Measurements from ENCODE around the gene ARG2. TPM values are rescaled to one million over a fixed set of nuclear protein-coding genes. Genes with fewer than 3 reads are reported as not detected.
A peak's percentile ranks its signal among the peaks of the same experiment; 100 is the strongest.

Gene ARG2
- total and polyA plus RNA-seq, 3 donors from 2014 or later, result 3.8 to 5.3 (median 5.1) TPM

GRCh38 chr14:67683842-67684241, 64.1 kb downstream of the ARG2 start:
- Histone ChIP-seq H3K4me1 (peaks cover 5% of the 10 kb centered on the region), H3K27ac (peak overlapping the region; percentile 8 to 66), H3K36me3 (ENCODE audit: low read depth, missing control alignments) (no peaks in the 10 kb centered on the region), H3K4me3 (no peak overlapping the region), H3K9me3 (no peaks in the 10 kb centered on the region), H3K27me3 (no peaks in the 10 kb centered on the region)
- TF ChIP-seq POLR2A (IDR thresholded peaks at IDR 0.05) (no peak), CTCF (IDR thresholded peaks at IDR 0.05) (no peak)
- DNase-seq, result peak; percentile 33
- intact Hi-C loops (cut with DNase I; ENCODE audit: low total_unique reads), result no loop called here

GRCh38 chr14:67690011-67690410, 70.3 kb downstream of the ARG2 start:
- Histone ChIP-seq H3K27me3 (no peaks in the 10 kb centered on the region), H3K36me3 (ENCODE audit: low read depth, missing control alignments) (no peaks in the 10 kb centered on the region), H3K4me1 (no peaks in the 10 kb centered on the region), H3K9me3 (no peaks in the 10 kb centered on the region), H3K27ac (no peak overlapping the region), H3K4me3 (no peak overlapping the region)
- no peak for DNase-seq
- no peak for TF ChIP-seq CTCF (IDR thresholded peaks at IDR 0.05)
- no peak for TF ChIP-seq POLR2A (IDR thresholded peaks at IDR 0.05)
- intact Hi-C loops (cut with DNase I; ENCODE audit: low total_unique reads), result no loop called here
- WGBS, 2 donors, result 89 to 93% methylated on average over 4 of the region's 4 CpGs

GRCh38 chr14:67694791-67695393, 75.2 kb downstream of the ARG2 start:
- H3K27ac ChIP-seq, result peak overlapping the region; percentile 92 to 93
- H3K9me3 ChIP-seq, result no peaks in the 10 kb centered on the region
- peak overlapping the region; percentile 78 to 92 for H3K4me3 ChIP-seq
- WGBS, 2 donors, result 0 to 1% methylated on average over 21 of the region's 21 CpGs
- no peaks in the 10 kb centered on the region for H3K4me1 ChIP-seq
- no peaks in the 10 kb centered on the region for H3K36me3 ChIP-seq (ENCODE audit: low read depth, missing control alignments)
- peak; percentile 94 for DNase-seq
- no peak for TF ChIP-seq POLR2A (IDR thresholded peaks at IDR 0.05)
- no peak for TF ChIP-seq CTCF (IDR thresholded peaks at IDR 0.05)
- intact Hi-C loops (cut with DNase I; ENCODE audit: low total_unique reads), result no loop called here
- no peaks in the 10 kb centered on the region for H3K27me3 ChIP-seq

- intact Hi-C loops (cut with DNase I; ENCODE audit: low total_unique reads), result no loop called here
- no peaks in the 10 kb centered on the region for H3K36me3 ChIP-seq (ENCODE audit: low read depth, missing control alignments)
- TF ChIP-seq CTCF (IDR thresholded peaks at IDR 0.05) (no peak), POLR2A (IDR thresholded peaks at IDR 0.05) (peak; percentile 85)
- 1% methylated on average over 20 to 25 of the region's 25 CpGs for WGBS, 2 donors
- no peaks in the 10 kb centered on the region for H3K9me3 ChIP-seq
- H3K27me3 ChIP-seq, result no peaks in the 10 kb centered on the region
- H3K27ac ChIP-seq, result peak within 1 kb of the TSS; percentile 92 to 93
- peak; percentile 95 for DNase-seq
- peak within 1 kb of the TSS; percentile 78 to 92 for H3K4me3 ChIP-seq
- no peaks in the 10 kb centered on the region for H3K4me1 ChIP-seq
These were observed 75.8 kb downstream of the ARG2 start, which contains the start of gene RDH11 for GRCh38 chr14:67695394-67695949. RDH11 (minus strand) TSS chr14:67695764; CDS start chr14:67695703, 61 bp downstream.

- no peak for TF ChIP-seq CTCF (IDR thresholded peaks at IDR 0.05)
- no peak for TF ChIP-seq POLR2A (IDR thresholded peaks at IDR 0.05)
- no peak for DNase-seq
- no peaks in the 10 kb centered on the region for H3K27me3 ChIP-seq
- no peaks in the 10 kb centered on the region for H3K36me3 ChIP-seq (ENCODE audit: low read depth, missing control alignments)
- no peaks in the 10 kb centered on the region for H3K9me3 ChIP-seq
- no peak overlapping the region for H3K27ac ChIP-seq
- intact Hi-C loops (cut with DNase I; ENCODE audit: low total_unique reads), result no loop called here
- 67 to 82% methylated on average over 4 of the region's 4 CpGs for WGBS, 2 donors
- H3K4me1 ChIP-seq, result no peaks in the 10 kb centered on the region
- no peak overlapping the region for H3K4me3 ChIP-seq
These were observed 77.3 kb downstream of the ARG2 start for GRCh38 chr14:67697006-67697405.
